COLO668 (cell line): ENCODE results near the gene NAALADL2.
"Not testable (repeated sequence)": the region's sequence is repeated elsewhere in the genome, so short reads cannot be mapped to it uniquely, and the experiment has no call there.

ENCODE experiments used
- DNase-seq: peaks from one replicate; lab custom pipeline; 2025; ENCODE audit not compliant: unreplicated experiment; lab: John Stamatoyannopoulos, UW

NAALADL2 gene

GRCh38 chr3:175068587-175068986 is 209.5 kb downstream of the NAALADL2 start:
- no peak for DNase-seq

GRCh38 chr3:175070946-175071345 is 211.8 kb downstream of the NAALADL2 start:
- DNase-seq: no peak

GRCh38 chr3:175073219-175073905 is 214.2 kb downstream of the NAALADL2 start:
- no peak for DNase-seq

DNA sequence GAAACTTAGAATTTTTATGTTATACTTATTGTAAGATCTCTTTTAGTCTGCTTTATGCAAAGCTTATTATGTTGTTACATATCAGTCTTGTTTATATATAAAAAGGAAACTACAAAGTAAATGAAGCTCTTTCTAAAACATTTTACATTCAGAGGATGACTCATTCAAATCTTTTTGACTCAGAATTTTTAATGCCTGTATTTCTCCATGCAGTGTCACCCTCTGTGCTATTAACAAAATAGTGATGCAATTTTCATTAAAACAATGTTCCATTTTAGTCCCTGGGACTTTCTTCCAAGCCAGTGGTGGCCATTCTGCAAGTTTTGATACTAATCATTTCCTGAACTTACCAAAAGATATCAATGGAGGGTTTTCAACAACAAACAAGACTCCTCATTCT is 216.1 kb downstream of the NAALADL2 start:
- no peak for DNase-seq

DNA sequence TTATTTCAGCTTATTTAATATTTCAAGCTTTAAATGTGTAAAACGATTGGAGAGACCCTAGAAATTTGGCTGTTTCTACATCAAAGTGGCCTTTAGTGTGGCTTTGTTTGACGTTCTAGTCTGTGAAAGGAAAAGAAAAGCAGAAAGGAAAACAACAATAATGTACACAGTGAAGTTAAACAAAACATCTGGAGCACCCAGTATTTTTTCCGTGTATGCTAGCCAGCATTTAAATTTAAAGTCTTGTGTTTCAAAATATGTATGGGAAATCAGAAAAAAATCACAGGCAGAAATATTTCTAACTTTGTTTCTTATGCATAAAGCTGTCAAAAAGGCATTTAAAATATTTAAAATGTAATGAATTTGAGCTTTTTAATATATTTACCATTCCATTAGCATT is 218.1 kb downstream of the NAALADL2 start:
- DNase-seq: no peak

GRCh38 chr3:175082631-175083030 is 223.5 kb downstream of the NAALADL2 start:
- DNase-seq: no peak

DNA sequence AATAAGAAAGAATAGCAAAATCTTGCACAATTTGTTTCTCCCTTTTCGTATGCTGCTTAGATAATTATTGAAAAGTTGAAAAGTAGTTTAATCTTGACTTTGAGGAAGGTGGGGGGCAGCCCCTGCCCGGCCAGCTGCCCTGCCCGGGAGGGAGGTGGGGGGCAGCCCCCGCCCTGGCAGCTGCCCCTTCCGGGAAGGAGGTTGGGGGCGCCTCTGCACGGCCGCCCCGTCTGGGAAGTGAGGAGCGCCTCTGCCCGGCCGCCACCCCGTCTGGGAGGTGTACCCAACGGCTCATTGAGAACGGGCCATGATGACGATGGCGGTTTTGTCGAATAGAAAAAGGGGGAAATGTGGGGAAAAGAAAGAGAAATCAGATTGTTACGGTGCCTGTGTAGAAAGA is 228.0 kb downstream of the NAALADL2 start:
- DNase-seq: not testable (repeated sequence)

GRCh38 chr3:175088766-175089380 is 229.7 kb downstream of the NAALADL2 start:
- no peak for DNase-seq

DNA sequence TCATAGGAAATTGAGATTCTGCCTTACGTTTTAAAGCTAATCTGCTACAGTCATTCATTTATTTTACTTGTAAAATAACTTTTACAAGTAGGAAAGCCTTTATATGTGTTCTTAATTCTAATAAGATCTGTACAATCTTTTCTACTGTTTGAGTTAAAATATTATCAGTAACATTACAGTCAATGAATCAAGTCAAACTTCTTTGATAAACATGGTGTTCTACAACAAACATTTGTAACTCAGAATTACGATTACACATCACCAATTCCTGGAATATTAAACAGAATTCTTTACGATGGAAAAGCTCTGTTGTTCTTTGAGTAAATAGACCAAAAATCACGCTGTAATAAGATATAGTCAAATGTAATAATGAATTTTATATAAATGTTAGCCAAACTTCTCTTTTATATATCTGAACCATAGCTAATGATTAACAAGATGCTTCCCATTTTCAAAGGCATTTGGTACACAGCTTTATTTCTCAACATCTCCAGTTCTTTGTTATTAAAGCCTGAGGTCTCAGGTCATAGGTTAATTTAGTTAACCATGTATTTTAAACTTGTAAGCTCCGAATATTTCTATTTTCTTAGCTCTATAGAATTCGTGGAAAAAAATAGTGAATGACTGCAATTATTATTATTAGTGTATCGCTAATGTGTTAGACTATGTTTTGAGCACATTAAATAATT is 232.4 kb downstream of the NAALADL2 start:
- DNase-seq: no peak

DNA sequence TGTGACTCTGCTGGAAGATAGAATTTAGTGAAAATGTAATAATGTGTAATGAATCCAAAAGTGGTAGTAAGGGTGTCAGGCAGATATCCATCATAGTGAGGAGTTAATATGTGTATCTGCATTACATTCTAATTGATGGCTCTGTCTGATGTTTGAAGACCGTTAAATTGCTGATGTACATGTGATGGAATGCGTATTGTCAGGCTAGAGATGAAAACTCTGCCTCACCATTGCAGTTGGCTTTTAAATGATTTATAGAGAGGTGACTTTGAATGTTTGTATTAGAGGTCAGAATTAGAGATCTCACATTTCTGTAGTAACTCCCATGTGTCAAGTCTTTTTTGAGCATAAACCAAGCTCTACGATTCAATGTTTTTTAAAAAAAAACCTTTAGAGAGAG is 234.6 kb downstream of the NAALADL2 start:
- DNase-seq: no peak

DNA sequence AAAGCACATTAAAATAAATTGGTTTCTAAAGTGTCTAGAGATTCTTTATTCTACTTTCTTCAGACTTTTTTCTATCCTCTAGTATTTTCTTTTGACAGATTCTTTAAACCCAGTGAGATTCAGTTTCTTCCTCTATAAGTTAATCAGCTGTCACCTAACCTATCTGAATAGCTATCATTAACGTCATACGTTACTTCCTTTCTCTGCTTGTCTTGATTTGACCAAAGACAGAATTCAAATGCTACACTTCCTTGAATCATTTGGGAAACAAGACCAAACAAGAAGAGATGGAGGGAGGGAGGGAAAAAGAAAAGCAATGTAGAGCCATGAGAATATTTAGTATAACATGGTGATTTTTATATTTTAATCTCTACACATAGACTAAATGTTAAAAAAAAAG is 235.2 kb downstream of the NAALADL2 start:
- no peak for DNase-seq

DNA sequence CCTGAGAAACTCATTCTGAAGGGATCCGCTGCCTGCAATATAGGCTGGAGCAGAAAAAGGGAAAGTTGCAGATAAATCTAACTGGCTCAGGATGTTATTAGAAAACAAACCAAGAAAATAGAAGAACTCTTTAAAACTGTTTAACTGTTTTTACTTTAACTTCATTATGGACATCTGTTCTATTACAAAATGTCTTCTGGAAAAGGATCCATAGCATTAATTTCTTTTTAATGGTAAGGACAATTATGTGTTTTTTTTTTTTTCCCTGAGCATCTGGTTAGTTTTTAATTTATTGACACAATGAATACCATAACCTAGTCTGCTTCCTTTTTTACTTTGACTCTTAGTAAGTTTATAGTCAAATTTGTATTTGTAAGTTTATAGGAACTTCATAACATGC is 239.5 kb downstream of the NAALADL2 start:
- no peak for DNase-seq

- DNase-seq: no peak
Observed at GRCh38 chr3:175102161-175102560, 243.0 kb downstream of the NAALADL2 start.

- no peak for DNase-seq
Observed at GRCh38 chr3:175103298-175103697, 244.2 kb downstream of the NAALADL2 start.

DNA sequence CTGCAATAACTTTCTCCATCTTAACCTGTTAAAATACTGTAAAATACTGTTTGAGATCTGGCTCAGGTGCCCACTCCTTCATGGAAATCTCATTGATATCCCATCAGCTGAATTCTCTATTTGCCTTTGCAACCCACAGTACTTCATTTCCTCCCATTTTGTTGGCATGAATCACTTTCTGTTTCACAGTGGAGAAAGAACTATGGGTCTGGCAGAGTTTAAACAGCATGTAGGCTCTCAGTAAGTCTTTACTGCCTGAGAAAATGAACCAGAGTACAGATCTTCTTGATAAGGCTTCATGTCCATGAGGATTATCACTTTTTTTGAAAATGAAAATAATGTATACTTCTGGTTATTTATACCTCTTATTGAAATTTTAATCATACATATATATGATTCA is 245.9 kb downstream of the NAALADL2 start:
- no peak for DNase-seq

DNA sequence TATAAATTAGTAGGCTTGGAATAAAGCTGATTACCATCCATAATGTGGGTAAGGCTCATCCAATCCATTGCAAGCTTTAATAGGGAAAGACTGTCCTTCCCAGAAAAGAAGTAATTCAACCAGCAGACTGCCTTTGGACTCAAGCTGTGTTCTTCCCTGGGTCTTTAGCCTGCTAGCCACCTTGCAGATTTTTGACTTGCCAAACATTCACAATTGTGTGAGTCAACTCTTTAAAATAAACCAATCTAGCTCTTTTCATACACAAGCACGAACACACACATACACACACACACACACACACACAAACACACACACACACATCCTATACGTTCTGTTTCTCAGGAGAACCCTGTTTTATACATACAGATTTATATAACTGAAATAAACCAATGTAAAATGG is 248.1 kb downstream of the NAALADL2 start:
- no peak for DNase-seq

DNA sequence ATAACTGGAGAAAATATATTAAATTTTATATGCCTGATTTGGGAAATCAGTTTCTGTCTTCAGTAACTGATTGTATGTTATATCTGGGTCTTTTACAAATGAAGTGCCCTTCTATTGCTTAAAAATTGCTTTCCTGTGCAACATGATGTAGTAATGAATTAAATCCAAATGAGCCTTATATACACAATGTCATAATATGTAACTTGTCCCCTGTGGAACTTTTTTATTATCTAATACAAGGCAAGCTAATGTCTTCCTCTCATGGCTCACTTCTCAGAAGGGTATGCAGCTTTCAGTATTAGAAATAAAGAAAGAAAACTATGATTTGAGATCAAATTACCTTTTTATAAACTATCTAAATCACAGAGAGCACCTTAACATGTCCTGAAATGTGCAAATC is 248.9 kb downstream of the NAALADL2 start:
- no peak for DNase-seq

DNA sequence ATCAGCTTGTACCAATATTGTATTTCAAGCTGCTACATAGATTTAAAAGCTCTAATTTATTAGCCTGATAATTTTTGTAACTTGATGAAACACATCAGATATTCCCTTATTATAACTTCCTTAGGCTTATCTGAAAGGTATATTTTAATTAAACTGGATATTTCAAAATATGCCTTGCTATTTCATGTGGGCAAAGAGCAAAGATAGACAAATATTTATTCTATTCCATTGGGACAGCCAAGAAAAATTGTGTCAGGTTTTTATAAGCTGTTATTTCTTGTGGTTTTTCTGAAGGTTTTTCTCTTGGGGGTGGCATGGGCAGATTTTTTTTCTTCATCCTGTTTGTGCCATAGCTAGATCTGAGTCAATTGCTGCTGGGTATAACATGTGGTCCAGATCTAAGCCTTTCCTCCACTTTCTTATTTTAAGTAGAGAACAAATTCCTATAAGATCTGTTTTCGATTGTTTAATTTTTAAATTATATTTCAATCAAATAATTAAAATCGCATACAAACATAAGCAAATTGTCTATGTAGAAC is 249.5 kb downstream of the NAALADL2 start:
- no peak for DNase-seq

GRCh38 chr3:175111036-175111435 is 251.9 kb downstream of the NAALADL2 start:
- no peak for DNase-seq

GRCh38 chr3:175118382-175118941 is 259.3 kb downstream of the NAALADL2 start:
- DNase-seq: no peak

DNA sequence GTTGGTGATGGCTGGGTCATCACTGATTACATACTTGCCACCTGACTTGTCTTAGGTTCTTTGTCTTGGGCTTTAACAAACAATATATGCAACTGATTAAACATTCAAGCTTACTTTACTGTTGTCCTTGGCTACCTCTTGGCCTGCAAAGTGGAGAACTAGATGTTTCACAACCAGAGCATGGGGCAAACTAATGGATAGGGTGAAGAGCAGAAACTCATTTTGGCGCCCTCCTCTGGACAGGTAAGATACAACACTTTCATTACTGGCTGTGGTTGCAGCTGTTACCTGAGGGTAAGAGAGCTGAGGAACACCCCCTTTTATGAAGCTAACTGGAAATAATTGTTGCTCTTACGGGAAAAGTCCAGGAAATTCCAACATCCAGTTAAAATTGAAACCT is 262.1 kb downstream of the NAALADL2 start:
- DNase-seq: peak; percentile 3
